GM18505 (cell line): Measurements from ENCODE around the gene PSMD8.

Experiments used
- ATAC-seq: cut with Tn5 transposase; IDR thresholded peaks from one replicate; pipeline ENCODE4 v1.9.1; 2021; ENCODE audit not compliant: unreplicated experiment
- POLR2A ChIP-seq: IDR thresholded peaks from 4 replicates; pipeline ENCODE4 v1.6.1; 2011; ENCODE audit warnings: borderline replicate concordance; ENCODE audit not compliant: insufficient read depth, insufficient read length; ENCODE audit errors: extremely low read depth

PSMD8 gene

GRCh38 chr19:38373907-38374331 lies 452 bp upstream of the PSMD8 start:
- no peak for TF ChIP-seq POLR2A
- no peak for ATAC-seq

- TF ChIP-seq POLR2A, result no peak
- ATAC-seq, result no peak
Observed at GRCh38 chr19:38375098-38375493, 725 bp downstream of the PSMD8 start.

- ATAC-seq, result no peak
- no peak for TF ChIP-seq POLR2A
Observed at GRCh38 chr19:38375748-38376147, 1.4 kb downstream of the PSMD8 start.

GRCh38 chr19:38376576-38376975 lies 2.2 kb downstream of the PSMD8 start:
- TF ChIP-seq POLR2A, result no peak
- ATAC-seq, result no peak

- ATAC-seq, result no peak
- TF ChIP-seq POLR2A, result no peak
Observed at GRCh38 chr19:38377052-38377451, 2.7 kb downstream of the PSMD8 start.

- ATAC-seq, result no peak
- TF ChIP-seq POLR2A, result no peak
Observed at GRCh38 chr19:38378866-38379265, 4.5 kb downstream of the PSMD8 start.

GRCh38 chr19:38381138-38381537 lies 6.8 kb downstream of the PSMD8 start:
- ATAC-seq, result no peak
- no peak for TF ChIP-seq POLR2A

GRCh38 chr19:38383184-38383583 lies 8.8 kb downstream of the PSMD8 start:
- TF ChIP-seq POLR2A, result no peak
- no peak for ATAC-seq

GRCh38 chr19:38383743-38384142 lies 9.4 kb downstream of the PSMD8 start:
- no peak for ATAC-seq
- TF ChIP-seq POLR2A, result no peak

- ATAC-seq, result no peak
- TF ChIP-seq POLR2A, result no peak
Observed at GRCh38 chr19:38384209-38385027, 10.0 kb downstream of the PSMD8 start.

- no peak for TF ChIP-seq POLR2A
Observed at GRCh38 chr19:38385057-38385803, 10.9 kb downstream of the PSMD8 start.

GRCh38 chr19:38385804-38386257 lies 11.5 kb downstream of the PSMD8 start:
- no peak for TF ChIP-seq POLR2A
- ATAC-seq, result no peak

More at GRCh38 chr19:38385057-38385803, 10.9 kb downstream of the PSMD8 start:
- ATAC-seq, result no peak

- ATAC-seq, result no peak
- no peak for TF ChIP-seq POLR2A
Observed at GRCh38 chr19:38386300-38386970, 12.1 kb downstream of the PSMD8 start.
